Astrocyte of the spinal cord (primary cell): Measurements from ENCODE around the gene ARL8B.

ENCODE experiments used
- DNase-seq: peaks from one replicate; pipeline ENCODE4 v3.0.0; 2011; ENCODE audit warnings: low read depth, low spot score
- H3K4me3 ChIP-seq: 2 replicates; pipeline ENCODE4 v1.5.1; 2011; ENCODE audit warnings: low read depth, mild to moderate bottlenecking, low read length, moderate library complexity
- in situ Hi-C: cut with HindIII; loops from 2 replicates; pipeline ENCODE4 v1.10.0; 2017; ENCODE audit warnings: low sequenced_read_pairs
- TF ChIP-seq, protein P1 (sequence below): IDR thresholded peaks from 2 replicates; pipeline ENCODE4 v1.5.1; 2012; ENCODE audit warnings: low read depth, mild to moderate bottlenecking, low read length, inconsistent platforms

The ARL8B gene

DNA sequence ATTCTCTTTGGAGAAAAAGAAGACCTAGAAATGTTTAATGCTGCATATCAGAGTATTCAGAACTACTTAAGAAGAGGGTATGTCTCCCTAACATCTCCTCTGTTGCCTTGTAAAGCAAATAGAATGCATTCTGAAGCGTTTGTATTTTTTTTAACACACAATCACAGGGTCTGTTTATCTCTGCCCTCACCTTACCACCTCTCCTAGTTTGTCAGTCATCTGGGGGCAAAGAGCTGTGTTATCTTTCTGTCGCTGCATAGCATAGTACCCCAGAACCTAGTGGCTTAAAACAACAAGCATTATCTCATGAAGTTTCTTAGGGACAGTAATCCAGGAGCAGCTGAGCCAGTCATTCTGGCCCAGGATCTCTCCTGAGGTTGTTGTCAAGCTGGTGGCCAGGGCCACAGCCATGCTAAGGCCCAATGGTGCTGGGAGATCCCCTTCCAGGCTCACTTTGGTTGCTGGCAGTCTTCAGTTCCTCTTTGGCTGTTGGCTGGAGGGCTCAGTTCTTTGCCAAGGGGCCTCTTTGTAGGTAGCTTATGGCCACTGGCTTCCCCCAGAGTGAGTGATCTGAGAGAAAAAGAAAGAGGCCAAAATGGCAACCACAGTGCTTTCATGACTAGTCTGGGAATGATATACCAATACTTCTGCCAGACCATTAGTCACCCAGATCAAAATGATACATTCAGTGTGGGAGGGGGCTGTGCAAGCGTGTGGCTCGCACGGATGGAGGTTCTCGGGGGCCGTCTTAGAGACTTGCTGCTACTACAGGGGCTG lies 83.3 kb downstream of the ARL8B start:
- TF ChIP-seq, protein P1, sequence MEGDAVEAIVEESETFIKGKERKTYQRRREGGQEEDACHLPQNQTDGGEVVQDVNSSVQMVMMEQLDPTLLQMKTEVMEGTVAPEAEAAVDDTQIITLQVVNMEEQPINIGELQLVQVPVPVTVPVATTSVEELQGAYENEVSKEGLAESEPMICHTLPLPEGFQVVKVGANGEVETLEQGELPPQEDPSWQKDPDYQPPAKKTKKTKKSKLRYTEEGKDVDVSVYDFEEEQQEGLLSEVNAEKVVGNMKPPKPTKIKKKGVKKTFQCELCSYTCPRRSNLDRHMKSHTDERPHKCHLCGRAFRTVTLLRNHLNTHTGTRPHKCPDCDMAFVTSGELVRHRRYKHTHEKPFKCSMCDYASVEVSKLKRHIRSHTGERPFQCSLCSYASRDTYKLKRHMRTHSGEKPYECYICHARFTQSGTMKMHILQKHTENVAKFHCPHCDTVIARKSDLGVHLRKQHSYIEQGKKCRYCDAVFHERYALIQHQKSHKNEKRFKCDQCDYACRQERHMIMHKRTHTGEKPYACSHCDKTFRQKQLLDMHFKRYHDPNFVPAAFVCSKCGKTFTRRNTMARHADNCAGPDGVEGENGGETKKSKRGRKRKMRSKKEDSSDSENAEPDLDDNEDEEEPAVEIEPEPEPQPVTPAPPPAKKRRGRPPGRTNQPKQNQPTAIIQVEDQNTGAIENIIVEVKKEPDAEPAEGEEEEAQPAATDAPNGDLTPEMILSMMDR = no peak
- DNase-seq = peak; percentile 71
- in situ Hi-C loops = no loop called here
- H3K4me3 ChIP-seq = no peak overlapping the region

GRCh38 chr3:5210926-5211325 lies 88.8 kb downstream of the ARL8B start:
- no peak overlapping the region for H3K4me3 ChIP-seq
- DNase-seq = no peak
- TF ChIP-seq, protein P1 = no peak
- in situ Hi-C loops = no loop called here

- TF ChIP-seq, protein P1 = no peak
- no peak for DNase-seq
- in situ Hi-C loops = no loop called here
- no peak overlapping the region for H3K4me3 ChIP-seq
Observed at GRCh38 chr3:5212628-5213573, 90.8 kb downstream of the ARL8B start.

- H3K4me3 ChIP-seq = no peak overlapping the region
- no peak for DNase-seq
- in situ Hi-C loops = no loop called here
- TF ChIP-seq, protein P1 = no peak
Observed at GRCh38 chr3:5213574-5213966, 91.5 kb downstream of the ARL8B start.

GRCh38 chr3:5214352-5214751 lies 92.3 kb downstream of the ARL8B start:
- no peak for DNase-seq
- no peak overlapping the region for H3K4me3 ChIP-seq
- TF ChIP-seq, protein P1 = no peak
- in situ Hi-C loops = no loop called here

DNA sequence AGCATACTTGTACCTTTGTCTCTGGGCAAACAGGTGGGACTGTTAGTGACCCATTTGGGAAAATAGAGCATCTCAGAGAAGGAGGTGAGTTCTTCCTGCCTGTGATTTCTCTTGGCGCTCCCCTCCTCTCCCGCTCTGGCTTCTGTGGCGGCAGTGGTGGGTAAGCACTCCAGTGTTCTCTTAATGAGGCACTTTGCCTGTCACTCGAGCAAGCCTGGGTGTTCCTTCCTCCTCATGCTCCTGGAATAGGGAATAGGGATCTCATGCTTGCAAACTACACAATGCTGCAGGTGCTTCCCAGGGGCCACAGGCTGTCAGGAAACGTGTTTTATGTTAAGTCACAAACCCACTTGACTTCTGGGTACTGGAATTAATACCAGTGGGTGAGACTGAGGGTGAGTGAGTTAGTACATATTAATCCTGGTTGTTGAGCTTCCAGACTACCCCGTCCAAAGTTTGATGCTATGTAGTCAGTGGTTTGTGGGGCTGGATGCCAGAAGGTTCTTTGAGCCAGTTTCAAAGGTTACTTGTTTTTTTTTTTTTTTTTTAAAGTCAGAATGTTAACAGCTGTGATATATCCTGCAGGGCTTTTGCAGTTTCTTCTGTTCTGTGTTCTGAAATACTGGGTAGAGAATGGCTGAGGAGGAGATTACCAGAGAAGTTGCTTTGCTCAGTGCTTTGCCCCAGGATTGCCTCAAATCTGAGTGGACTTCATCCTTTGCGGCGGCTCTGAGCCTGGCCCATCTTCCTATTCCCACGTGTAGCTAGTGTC lies 95.9 kb downstream of the ARL8B start:
- in situ Hi-C loops = no loop called here
- TF ChIP-seq, protein P1 = no peak
- peak; percentile 38 for DNase-seq
- H3K4me3 ChIP-seq = no peak overlapping the region
